Prostate gland (tissue), 1 donor: ENCODE data around the gene ZNF831.

Source experiments
- POLR2A ChIP-seq: fragments of 450-650 bp; IDR thresholded peaks from one replicate; pipeline ENCODE4 v1.6.1; 2016; ENCODE audit warnings: antibody characterized with exemption, mild to moderate bottlenecking
- POLR2AphosphoS5 ChIP-seq: sonication (generic); formaldehyde crosslinking; IDR thresholded peaks from one replicate; pipeline ENCODE4 v1.6.1; 2017; ENCODE audit warnings: antibody characterized with exemption

GRCh38 chr20:59179988-59180387 is 16.4 kb downstream of the ZNF831 start:
- TF ChIP-seq POLR2A: no peak
- TF ChIP-seq POLR2AphosphoS5: no peak
